ENCODE measurements around the gene GLDN.

GLDN gene

DNA sequence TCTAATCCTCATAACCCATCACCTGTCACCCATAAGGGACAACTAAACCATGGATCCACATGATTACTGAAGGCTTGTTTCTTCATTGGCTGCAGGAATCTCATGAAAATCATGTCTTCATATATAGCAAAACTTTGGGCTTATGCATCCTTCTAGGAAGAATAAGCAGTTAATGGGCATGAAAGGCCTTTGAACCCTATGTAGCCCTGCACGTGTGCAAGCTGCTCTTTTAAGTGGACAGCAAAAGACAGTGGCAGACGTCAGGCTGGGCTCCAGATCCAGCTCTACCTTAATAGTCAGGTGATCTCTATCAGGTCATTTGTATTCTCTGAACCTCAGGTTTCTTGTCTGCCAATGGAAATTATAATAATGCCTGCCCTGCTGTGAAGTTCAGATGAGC lies 21.9 kb upstream of the GLDN start:
- Histone ChIP-seq H3K36me3 (no peaks in the 10 kb centered on the region), H3K4me1 (no peaks in the 10 kb centered on the region), H3K27me3 (no peaks in the 10 kb centered on the region), H3K4me3 (ENCODE audit: low read depth, low read length) (no peak overlapping the region), H3K9me3 (no peaks in the 10 kb centered on the region; the same call in 1 of the 2 replicates)
- DNase-seq = no peak
- TF ChIP-seq, protein P1, sequence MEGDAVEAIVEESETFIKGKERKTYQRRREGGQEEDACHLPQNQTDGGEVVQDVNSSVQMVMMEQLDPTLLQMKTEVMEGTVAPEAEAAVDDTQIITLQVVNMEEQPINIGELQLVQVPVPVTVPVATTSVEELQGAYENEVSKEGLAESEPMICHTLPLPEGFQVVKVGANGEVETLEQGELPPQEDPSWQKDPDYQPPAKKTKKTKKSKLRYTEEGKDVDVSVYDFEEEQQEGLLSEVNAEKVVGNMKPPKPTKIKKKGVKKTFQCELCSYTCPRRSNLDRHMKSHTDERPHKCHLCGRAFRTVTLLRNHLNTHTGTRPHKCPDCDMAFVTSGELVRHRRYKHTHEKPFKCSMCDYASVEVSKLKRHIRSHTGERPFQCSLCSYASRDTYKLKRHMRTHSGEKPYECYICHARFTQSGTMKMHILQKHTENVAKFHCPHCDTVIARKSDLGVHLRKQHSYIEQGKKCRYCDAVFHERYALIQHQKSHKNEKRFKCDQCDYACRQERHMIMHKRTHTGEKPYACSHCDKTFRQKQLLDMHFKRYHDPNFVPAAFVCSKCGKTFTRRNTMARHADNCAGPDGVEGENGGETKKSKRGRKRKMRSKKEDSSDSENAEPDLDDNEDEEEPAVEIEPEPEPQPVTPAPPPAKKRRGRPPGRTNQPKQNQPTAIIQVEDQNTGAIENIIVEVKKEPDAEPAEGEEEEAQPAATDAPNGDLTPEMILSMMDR (IDR thresholded peaks at IDR 0.05; ENCODE audit: low read depth, low read length) = no peak

DNA sequence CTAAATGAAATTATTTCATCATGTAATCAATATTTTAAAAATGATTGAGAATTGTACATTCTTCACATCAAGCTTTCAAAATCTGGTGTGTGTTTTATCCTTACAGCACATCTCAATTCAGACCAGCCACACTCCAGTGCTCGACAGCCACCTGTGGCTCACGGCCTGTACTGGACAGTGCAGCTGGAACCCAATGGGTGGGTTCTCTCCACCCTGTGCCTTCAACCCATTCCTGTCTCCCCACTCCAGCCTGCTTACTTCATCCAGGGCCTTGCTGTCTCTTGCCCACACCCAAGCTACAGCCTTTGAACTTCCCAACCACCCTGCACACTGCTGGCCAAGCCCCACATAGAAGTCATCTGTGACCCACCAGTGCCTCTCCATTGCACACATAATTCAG lies 20.6 kb upstream of the GLDN start:
- TF ChIP-seq, protein P1 (IDR thresholded peaks at IDR 0.05; ENCODE audit: low read depth, low read length) = no peak
- Histone ChIP-seq H3K27me3 (no peaks in the 10 kb centered on the region), H3K36me3 (no peaks in the 10 kb centered on the region), H3K9me3 (no peaks in the 10 kb centered on the region; the same call in 1 of the 2 replicates), H3K4me1 (no peaks in the 10 kb centered on the region), H3K4me3 (ENCODE audit: low read depth, low read length) (no peak overlapping the region)
- DNase-seq = no peak

DNA sequence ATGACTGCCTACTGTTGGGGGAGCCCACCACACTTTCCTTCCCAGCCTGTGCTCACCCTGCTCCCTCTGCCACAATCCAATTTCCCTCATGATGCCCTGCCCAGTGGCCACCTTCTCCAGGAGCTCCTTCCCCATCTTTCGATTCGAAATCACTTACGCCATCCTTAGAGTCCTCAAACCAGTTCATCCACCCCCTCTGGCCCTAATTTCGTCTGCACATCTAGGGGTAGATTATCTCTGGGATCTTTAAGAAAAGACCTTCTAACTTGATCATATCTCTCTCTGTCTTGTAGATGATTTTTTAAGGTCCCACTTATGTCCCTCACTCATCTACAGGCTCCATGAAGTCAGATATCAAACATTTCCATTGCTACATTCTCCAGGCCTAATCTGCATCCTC lies 20.1 kb upstream of the GLDN start:
- Histone ChIP-seq H3K4me3 (ENCODE audit: low read depth, low read length) (no peak overlapping the region), H3K4me1 (no peaks in the 10 kb centered on the region), H3K9me3 (no peaks in the 10 kb centered on the region; the same call in 1 of the 2 replicates), H3K27me3 (no peaks in the 10 kb centered on the region), H3K36me3 (no peaks in the 10 kb centered on the region)
- no peak for DNase-seq
- TF ChIP-seq, protein P1 (IDR thresholded peaks at IDR 0.05; ENCODE audit: low read depth, low read length) = no peak

DNA sequence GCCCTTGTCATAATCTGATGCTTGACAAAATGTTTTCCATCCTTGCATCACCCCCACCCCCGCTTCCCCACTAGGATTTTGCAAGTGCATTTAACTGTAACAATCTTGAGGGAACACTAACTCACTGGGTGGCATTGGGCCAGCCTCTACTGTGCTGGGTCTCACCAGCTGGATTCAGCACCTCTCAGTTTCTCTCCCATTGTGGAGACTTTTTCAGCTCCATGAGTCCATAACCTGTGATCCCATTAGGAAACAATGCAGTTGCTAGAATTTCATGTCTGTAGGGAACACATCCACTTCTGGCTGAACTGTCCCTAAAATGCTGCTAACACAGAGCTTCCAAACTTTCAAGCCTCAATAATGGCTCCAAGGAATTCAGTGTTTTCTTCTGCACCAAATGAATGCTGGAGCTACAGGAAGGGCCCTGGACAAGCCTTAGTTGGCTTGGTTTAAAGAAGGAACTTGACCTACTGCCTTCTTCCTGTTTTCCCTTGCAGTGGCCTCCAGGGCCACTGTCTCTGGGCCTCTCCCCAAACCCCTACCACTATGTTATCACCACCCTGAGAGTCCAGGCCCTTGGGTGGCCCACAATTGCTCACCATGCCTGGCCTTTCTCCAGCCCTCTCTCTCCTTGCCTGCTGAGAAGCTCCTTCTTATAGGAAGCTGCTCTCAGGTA lies 18.7 kb upstream of the GLDN start:
- TF ChIP-seq, protein P1 (IDR thresholded peaks at IDR 0.05; ENCODE audit: low read depth, low read length) = no peak
- DNase-seq = no peak

DNA sequence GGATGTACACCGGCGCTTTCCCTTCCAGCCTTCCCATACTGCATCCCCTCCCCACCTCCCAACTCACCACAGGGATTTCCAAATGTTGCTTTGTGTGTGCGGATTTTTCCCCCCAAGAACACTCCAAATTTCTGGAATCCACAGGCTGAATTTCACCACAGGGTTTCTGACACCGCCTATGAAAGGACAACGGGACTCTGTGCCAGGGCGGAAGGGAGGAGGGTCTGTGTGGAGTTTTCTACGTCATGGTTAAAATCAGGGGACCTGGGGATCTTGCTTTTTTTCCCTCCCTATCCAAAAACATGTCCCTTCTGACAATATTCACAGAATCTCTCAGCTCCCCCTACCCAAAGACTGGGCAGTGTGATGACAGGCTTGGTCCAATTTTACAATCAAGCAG lies 17.7 kb upstream of the GLDN start:
- DNase-seq = no peak
- no peaks in the 10 kb centered on the region; the same call in 1 of the 2 replicates for H3K9me3 ChIP-seq
- H3K4me1 ChIP-seq = no peaks in the 10 kb centered on the region
- H3K4me3 ChIP-seq (ENCODE audit: low read depth, low read length) = no peak overlapping the region
- no peaks in the 10 kb centered on the region for H3K36me3 ChIP-seq
- no peaks in the 10 kb centered on the region for H3K27me3 ChIP-seq
- TF ChIP-seq, protein P1 (IDR thresholded peaks at IDR 0.05; ENCODE audit: low read depth, low read length) = no peak

More for the DNA sequence above, 18.7 kb upstream of the GLDN start:
- Histone ChIP-seq H3K9me3 (no peaks in the 10 kb centered on the region; the same call in 1 of the 2 replicates), H3K4me1 (no peaks in the 10 kb centered on the region), H3K27me3 (no peaks in the 10 kb centered on the region), H3K36me3 (no peaks in the 10 kb centered on the region), H3K4me3 (ENCODE audit: low read depth, low read length) (no peak overlapping the region)

DNA sequence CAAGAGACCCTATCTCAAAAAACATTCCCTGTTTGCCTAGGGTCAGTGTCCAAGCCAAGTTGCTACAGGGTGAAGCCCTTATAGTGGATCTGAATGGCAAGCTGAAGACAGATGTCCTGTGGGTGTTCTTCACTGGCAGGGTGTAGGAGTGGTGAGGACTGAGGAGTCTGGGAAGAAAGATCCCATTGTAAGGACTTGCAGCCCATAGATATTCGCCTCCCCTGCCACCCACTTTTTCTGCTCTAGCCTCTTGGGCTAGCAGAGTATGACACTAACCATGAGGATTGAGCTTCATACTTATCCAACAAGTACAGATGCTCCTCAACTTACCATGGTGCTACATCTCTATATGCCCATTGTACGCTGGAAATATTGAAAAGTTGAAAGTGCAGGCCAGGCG lies 16.3 kb upstream of the GLDN start:
- TF ChIP-seq, protein P1 (IDR thresholded peaks at IDR 0.05; ENCODE audit: low read depth, low read length) = no peak

More for the DNA sequence above, 16.3 kb upstream of the GLDN start:
- no peaks in the 10 kb centered on the region for H3K9me3 ChIP-seq
- DNase-seq = no peak
- H3K4me1 ChIP-seq = no peaks in the 10 kb centered on the region
- no peaks in the 10 kb centered on the region for H3K27me3 ChIP-seq
- H3K36me3 ChIP-seq = no peaks in the 10 kb centered on the region
- no peak overlapping the region for H3K4me3 ChIP-seq (ENCODE audit: low read depth, low read length)

All from BE2C (cell line).